ENCODE data around the gene MLANA.

MLANA gene

GRCh38 chr9:5890641-5891040 is at the start of gene MLANA:
TSS of gene MLANA (plus strand) at chr9:5890889. CDS start at chr9:5892475, 1,586 bp downstream.
- TF ChIP-seq, protein P1, sequence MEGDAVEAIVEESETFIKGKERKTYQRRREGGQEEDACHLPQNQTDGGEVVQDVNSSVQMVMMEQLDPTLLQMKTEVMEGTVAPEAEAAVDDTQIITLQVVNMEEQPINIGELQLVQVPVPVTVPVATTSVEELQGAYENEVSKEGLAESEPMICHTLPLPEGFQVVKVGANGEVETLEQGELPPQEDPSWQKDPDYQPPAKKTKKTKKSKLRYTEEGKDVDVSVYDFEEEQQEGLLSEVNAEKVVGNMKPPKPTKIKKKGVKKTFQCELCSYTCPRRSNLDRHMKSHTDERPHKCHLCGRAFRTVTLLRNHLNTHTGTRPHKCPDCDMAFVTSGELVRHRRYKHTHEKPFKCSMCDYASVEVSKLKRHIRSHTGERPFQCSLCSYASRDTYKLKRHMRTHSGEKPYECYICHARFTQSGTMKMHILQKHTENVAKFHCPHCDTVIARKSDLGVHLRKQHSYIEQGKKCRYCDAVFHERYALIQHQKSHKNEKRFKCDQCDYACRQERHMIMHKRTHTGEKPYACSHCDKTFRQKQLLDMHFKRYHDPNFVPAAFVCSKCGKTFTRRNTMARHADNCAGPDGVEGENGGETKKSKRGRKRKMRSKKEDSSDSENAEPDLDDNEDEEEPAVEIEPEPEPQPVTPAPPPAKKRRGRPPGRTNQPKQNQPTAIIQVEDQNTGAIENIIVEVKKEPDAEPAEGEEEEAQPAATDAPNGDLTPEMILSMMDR (IDR thresholded peaks at IDR 0.05; ENCODE audit: borderline replicate concordance, insufficient read depth, low read depth, low read length): no peak
- H3K4me3 ChIP-seq (ENCODE audit: low read depth, low read length): no peak within 1 kb of the TSS

- H3K4me3 ChIP-seq (ENCODE audit: low read depth, low read length): no peak overlapping the region
- TF ChIP-seq, protein P1 (IDR thresholded peaks at IDR 0.05; ENCODE audit: borderline replicate concordance, insufficient read depth, low read depth, low read length): no peak
These were observed 48.7 kb upstream of the MLANA start for GRCh38 chr9:5841771-5842573.

- H3K4me3 ChIP-seq (ENCODE audit: low read depth, low read length): no peak overlapping the region
These were observed 47.5 kb upstream of the MLANA start for GRCh38 chr9:5842929-5843793.

GRCh38 chr9:5843794-5844471 is 46.8 kb upstream of the MLANA start:
- no peak overlapping the region for H3K4me3 ChIP-seq (ENCODE audit: low read depth, low read length)
- TF ChIP-seq, protein P1 (IDR thresholded peaks at IDR 0.05; ENCODE audit: borderline replicate concordance, insufficient read depth, low read depth, low read length): no peak

More at GRCh38 chr9:5842929-5843793, 47.5 kb upstream of the MLANA start:
- TF ChIP-seq, protein P1 (IDR thresholded peaks at IDR 0.05; ENCODE audit: borderline replicate concordance, insufficient read depth, low read depth, low read length): no peak

DNA sequence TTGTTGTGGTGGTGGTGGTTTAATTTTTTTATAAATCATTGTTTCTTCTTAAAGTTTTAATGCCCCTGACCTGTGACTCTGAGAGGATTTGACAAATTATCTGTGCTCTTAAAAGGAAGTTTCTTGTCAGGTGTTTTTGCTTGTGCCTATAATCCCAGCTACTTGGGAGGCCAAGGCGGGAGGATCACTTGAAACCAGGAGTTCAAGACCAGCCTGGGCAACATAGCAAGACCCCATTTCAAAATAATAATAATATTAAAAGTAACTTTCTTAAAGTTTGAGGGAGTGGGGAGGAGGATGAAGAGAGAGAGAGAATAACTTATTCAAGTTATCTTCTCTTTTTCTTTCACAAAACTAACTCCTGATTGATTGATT is 45.5 kb upstream of the MLANA start:
- H3K4me3 ChIP-seq (ENCODE audit: low read depth, low read length): no peak overlapping the region
- TF ChIP-seq, protein P1 (IDR thresholded peaks at IDR 0.05; ENCODE audit: borderline replicate concordance, insufficient read depth, low read depth, low read length): no peak

DNA sequence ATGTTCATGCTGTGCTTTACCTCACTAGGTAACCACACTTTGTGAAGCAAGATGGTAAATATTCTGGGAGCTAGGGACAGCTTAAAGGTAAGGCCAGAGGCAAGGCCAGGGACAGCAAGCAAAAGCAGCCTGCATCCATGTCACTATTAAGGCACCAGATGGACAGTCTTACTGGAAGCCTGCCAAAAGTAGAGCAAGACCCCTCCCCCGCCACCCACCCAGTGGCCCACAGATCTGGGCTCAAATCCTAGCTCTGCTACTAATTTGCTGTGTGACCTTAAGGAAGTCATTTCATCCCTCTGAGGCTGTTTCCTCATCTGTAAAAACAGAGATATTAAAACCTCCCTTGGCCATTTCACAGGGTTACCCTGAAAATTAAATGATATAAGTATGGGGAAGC is 44.6 kb upstream of the MLANA start:
- H3K4me3 ChIP-seq (ENCODE audit: low read depth, low read length): no peak overlapping the region
- TF ChIP-seq, protein P1 (IDR thresholded peaks at IDR 0.05; ENCODE audit: borderline replicate concordance, insufficient read depth, low read depth, low read length): no peak

Measured in GM12875 (cell line).